C4-2B (cell line): ENCODE results near the gene TXNDC17.

Experiments
- ZFX ChIP-seq: fragments of 450-650 bp; IDR thresholded peaks from 2 replicates; pipeline ENCODE4 v1.6.1; 2017
- TF ChIP-seq, protein P1 (sequence below): fragments of 450-650 bp; conservative IDR thresholded peaks from 2 replicates; pipeline ENCODE4 v1.5.1; 2017; ENCODE audit warnings: mild to moderate bottlenecking

- TF ChIP-seq, protein P1, sequence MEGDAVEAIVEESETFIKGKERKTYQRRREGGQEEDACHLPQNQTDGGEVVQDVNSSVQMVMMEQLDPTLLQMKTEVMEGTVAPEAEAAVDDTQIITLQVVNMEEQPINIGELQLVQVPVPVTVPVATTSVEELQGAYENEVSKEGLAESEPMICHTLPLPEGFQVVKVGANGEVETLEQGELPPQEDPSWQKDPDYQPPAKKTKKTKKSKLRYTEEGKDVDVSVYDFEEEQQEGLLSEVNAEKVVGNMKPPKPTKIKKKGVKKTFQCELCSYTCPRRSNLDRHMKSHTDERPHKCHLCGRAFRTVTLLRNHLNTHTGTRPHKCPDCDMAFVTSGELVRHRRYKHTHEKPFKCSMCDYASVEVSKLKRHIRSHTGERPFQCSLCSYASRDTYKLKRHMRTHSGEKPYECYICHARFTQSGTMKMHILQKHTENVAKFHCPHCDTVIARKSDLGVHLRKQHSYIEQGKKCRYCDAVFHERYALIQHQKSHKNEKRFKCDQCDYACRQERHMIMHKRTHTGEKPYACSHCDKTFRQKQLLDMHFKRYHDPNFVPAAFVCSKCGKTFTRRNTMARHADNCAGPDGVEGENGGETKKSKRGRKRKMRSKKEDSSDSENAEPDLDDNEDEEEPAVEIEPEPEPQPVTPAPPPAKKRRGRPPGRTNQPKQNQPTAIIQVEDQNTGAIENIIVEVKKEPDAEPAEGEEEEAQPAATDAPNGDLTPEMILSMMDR, result no peak
- TF ChIP-seq ZFX, result no peak
Measured at GRCh38 chr17:6679241-6679640, 38.4 kb downstream of the TXNDC17 start.
